ENCODE results near the gene TRPM3.

DNA sequence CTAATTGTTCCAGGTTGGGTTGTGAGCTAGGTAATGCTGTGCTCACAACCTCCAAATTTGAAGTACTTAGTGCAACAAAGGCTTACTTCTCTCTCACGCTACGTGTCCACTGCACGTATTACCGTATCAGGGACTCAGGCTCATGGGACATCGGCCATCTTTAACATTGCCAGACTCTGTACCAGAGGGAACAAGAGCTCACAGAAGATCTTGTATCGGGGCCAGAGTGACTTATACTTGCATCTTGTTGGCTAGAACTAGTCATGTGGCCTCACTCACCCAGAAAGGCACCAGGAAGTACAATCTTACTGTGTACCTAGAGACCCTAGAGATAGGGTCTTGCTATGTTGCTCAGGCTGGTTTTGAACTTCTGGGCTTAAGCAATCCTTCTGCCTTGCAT lies 625.9 kb downstream of the TRPM3 start:
- TF ChIP-seq, protein P1, sequence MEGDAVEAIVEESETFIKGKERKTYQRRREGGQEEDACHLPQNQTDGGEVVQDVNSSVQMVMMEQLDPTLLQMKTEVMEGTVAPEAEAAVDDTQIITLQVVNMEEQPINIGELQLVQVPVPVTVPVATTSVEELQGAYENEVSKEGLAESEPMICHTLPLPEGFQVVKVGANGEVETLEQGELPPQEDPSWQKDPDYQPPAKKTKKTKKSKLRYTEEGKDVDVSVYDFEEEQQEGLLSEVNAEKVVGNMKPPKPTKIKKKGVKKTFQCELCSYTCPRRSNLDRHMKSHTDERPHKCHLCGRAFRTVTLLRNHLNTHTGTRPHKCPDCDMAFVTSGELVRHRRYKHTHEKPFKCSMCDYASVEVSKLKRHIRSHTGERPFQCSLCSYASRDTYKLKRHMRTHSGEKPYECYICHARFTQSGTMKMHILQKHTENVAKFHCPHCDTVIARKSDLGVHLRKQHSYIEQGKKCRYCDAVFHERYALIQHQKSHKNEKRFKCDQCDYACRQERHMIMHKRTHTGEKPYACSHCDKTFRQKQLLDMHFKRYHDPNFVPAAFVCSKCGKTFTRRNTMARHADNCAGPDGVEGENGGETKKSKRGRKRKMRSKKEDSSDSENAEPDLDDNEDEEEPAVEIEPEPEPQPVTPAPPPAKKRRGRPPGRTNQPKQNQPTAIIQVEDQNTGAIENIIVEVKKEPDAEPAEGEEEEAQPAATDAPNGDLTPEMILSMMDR (IDR thresholded peaks at IDR 0.05; ENCODE audit: low read length): no peak
- no peak for TF ChIP-seq EZH2phosphoT487 (IDR thresholded peaks at IDR 0.05; ENCODE audit: low read length)
